Neural progenitor cell (in vitro differentiated cells): ENCODE data around the gene CD86.

ENCODE experiments used
- CTCF ChIP-seq: fragments of 200-600 bp; sonication (generic); IDR thresholded peaks from 2 replicates; pipeline ENCODE4 v1.5.1; 2017; ENCODE audit warnings: antibody characterized with exemption, mild to moderate bottlenecking
- EZH2 ChIP-seq: fragments of 200-600 bp; sonication (generic); IDR thresholded peaks from 2 replicates; pipeline ENCODE4 v1.6.1; 2017; ENCODE audit warnings: antibody characterized with exemption, mild to moderate bottlenecking, moderate library complexity

GRCh38 chr3:122008166-122008565 lies 47.0 kb upstream of the CD86 start:
- no peak for TF ChIP-seq CTCF
- TF ChIP-seq EZH2 = no peak
